Ishikawa (cell line): ENCODE data around the gene TAOK3.

Source experiments
- CEBPB ChIP-seq: IDR thresholded peaks from 2 replicates; pipeline ENCODE4 v1.6.1; 2012
- CREB1 ChIP-seq: IDR thresholded peaks from 2 replicates; pipeline ENCODE4 v1.6.1; 2012; ENCODE audit warnings: low read depth
- EGR1 ChIP-seq: IDR thresholded peaks from 2 replicates; pipeline ENCODE4 v1.6.1; 2012
- EP300 ChIP-seq: IDR thresholded peaks from 2 replicates; pipeline ENCODE4 v1.6.1; 2012; ENCODE audit warnings: borderline replicate concordance
- FOXM1 ChIP-seq: IDR thresholded peaks from 2 replicates; pipeline ENCODE4 v1.6.1; 2012; ENCODE audit warnings: low read depth, borderline replicate concordance
- MAX ChIP-seq: IDR thresholded peaks from 2 replicates; pipeline ENCODE4 v1.6.1; 2012
- NFIC ChIP-seq: IDR thresholded peaks from 2 replicates; pipeline ENCODE4 v1.6.1; 2012
- RAD21 ChIP-seq: IDR thresholded peaks from 2 replicates; pipeline ENCODE4 v1.6.1; 2012; ENCODE audit warnings: low read depth
- TAF1 ChIP-seq: IDR thresholded peaks from 2 replicates; pipeline ENCODE4 v1.6.1; 2012; ENCODE audit warnings: low read depth, mild to moderate bottlenecking
- TCF12 ChIP-seq: IDR thresholded peaks from 2 replicates; pipeline ENCODE4 v1.6.1; 2012; ENCODE audit warnings: low read depth
- TEAD4 ChIP-seq: IDR thresholded peaks from 2 replicates; pipeline ENCODE4 v1.6.1; 2012
- USF1 ChIP-seq: IDR thresholded peaks from 2 replicates; pipeline ENCODE4 v1.6.1; 2012
- YY1 ChIP-seq: IDR thresholded peaks from 2 replicates; pipeline ENCODE4 v1.6.1; 2012; ENCODE audit warnings: low read depth
- ZBTB7A ChIP-seq: IDR thresholded peaks from 2 replicates; pipeline ENCODE4 v1.6.1; 2012; ENCODE audit warnings: low read depth
- TF ChIP-seq, protein P1 (sequence below): IDR thresholded peaks from 2 replicates; pipeline ENCODE4 v1.6.1; 2012; ENCODE audit warnings: low read depth, mild to moderate bottlenecking

Gene TAOK3

GRCh38 chr12:118212606-118213005, 160.1 kb downstream of the TAOK3 start:
- TF ChIP-seq, protein P1, sequence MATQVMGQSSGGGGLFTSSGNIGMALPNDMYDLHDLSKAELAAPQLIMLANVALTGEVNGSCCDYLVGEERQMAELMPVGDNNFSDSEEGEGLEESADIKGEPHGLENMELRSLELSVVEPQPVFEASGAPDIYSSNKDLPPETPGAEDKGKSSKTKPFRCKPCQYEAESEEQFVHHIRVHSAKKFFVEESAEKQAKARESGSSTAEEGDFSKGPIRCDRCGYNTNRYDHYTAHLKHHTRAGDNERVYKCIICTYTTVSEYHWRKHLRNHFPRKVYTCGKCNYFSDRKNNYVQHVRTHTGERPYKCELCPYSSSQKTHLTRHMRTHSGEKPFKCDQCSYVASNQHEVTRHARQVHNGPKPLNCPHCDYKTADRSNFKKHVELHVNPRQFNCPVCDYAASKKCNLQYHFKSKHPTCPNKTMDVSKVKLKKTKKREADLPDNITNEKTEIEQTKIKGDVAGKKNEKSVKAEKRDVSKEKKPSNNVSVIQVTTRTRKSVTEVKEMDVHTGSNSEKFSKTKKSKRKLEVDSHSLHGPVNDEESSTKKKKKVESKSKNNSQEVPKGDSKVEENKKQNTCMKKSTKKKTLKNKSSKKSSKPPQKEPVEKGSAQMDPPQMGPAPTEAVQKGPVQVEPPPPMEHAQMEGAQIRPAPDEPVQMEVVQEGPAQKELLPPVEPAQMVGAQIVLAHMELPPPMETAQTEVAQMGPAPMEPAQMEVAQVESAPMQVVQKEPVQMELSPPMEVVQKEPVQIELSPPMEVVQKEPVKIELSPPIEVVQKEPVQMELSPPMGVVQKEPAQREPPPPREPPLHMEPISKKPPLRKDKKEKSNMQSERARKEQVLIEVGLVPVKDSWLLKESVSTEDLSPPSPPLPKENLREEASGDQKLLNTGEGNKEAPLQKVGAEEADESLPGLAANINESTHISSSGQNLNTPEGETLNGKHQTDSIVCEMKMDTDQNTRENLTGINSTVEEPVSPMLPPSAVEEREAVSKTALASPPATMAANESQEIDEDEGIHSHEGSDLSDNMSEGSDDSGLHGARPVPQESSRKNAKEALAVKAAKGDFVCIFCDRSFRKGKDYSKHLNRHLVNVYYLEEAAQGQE = no peak
- no peak for TF ChIP-seq NFIC
- TF ChIP-seq CREB1 = no peak
- TF ChIP-seq MAX = no peak
- TF ChIP-seq YY1 = no peak

DNA sequence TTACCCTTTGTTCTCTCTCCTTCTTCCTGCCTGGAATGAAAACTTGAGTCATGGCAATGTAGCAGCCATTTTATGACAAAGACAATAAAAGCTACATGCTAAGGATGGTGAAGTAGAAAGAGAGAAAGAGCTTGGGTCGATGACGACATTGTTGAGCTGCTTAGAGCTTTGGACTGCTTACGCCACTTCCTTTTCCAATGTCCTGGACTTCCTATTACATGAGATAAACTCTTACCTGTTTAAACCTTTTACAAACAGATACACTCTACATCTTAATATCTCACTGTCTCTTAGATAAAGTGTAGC, 166.6 kb downstream of the TAOK3 start:
- TF ChIP-seq RAD21 = no peak
- TF ChIP-seq FOXM1 = no peak
- TF ChIP-seq TEAD4 = no peak

DNA sequence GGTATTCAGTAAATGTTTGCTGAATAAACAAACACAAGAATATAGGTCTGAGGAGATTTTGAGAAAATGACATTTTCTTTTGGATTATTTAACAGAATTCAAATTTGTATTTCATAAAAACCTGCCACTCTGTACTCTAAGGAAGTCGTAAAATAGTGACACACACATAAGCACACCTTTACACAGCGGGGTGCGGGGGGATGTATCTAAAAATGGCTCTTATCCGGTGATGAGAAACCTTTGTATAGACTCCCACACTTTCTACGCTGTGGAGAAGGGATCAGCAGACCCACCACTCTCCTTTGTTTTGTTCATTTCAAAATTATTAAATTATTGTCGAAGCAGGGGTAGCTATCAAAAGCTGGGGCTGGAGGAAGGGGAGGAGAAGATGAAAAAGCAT, 178.7 kb downstream of the TAOK3 start:
- TF ChIP-seq USF1 (no peak), TCF12 (no peak), MAX (no peak), YY1 (no peak), TAF1 (no peak), EP300 (no peak), FOXM1 (no peak), NFIC (no peak), CEBPB (no peak), CREB1 (no peak), TEAD4 (no peak), RAD21 (no peak), ZBTB7A (no peak), EGR1 (no peak)
- TF ChIP-seq, protein P1 = no peak

DNA sequence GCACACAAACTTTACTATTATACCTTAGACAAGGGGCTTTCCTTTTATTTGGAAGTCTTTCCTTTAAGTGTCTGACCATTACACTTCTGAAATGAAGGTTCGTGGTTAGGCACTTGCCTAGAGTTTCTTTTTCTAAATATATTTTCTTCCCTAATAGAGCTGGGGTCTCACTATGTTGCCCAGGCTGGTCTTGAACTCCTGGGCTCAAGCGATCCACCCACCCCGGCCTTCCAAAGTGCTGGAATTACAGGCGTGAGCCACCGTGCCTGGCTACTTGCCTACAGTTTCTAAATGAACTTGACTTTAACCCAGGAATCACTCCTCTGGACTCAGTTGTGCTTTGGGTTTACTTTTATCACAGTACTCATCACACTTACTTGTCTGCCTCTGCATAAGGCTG, 179.2 kb downstream of the TAOK3 start:
- no peak for TF ChIP-seq MAX
- no peak for TF ChIP-seq USF1
- no peak for TF ChIP-seq EP300
- no peak for TF ChIP-seq CEBPB
- no peak for TF ChIP-seq TEAD4
- no peak for TF ChIP-seq TCF12
- TF ChIP-seq EGR1 = no peak
- TF ChIP-seq ZBTB7A = no peak
- TF ChIP-seq, protein P1 = no peak
- no peak for TF ChIP-seq NFIC
- TF ChIP-seq FOXM1 = no peak
- no peak for TF ChIP-seq YY1
- no peak for TF ChIP-seq TAF1
- TF ChIP-seq CREB1 = no peak
- no peak for TF ChIP-seq RAD21

GRCh38 chr12:118190266-118190665, 182.4 kb downstream of the TAOK3 start:
- TF ChIP-seq RAD21 = no peak
